ENCODE measurements around the gene DDX59. TPM values are rescaled to one million over a fixed set of nuclear protein-coding genes. Genes with fewer than 3 reads are reported as not detected.
A peak's percentile ranks its signal among the peaks of the same experiment; 100 is the strongest.

DDX59 gene
- total and polyA plus RNA-seq, 10 of the 15 experiments (the other 5 are each of a cell fraction or from before 2014, with no cell fraction given) = 17.3 to 42.1 (median 23.6) TPM

- TF ChIP-seq, protein P1, sequence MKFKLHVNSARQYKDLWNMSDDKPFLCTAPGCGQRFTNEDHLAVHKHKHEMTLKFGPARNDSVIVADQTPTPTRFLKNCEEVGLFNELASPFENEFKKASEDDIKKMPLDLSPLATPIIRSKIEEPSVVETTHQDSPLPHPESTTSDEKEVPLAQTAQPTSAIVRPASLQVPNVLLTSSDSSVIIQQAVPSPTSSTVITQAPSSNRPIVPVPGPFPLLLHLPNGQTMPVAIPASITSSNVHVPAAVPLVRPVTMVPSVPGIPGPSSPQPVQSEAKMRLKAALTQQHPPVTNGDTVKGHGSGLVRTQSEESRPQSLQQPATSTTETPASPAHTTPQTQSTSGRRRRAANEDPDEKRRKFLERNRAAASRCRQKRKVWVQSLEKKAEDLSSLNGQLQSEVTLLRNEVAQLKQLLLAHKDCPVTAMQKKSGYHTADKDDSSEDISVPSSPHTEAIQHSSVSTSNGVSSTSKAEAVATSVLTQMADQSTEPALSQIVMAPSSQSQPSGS (IDR thresholded peaks at IDR 0.05; ENCODE audit: low read length) = peak; percentile 87
- TF ChIP-seq, protein P2, sequence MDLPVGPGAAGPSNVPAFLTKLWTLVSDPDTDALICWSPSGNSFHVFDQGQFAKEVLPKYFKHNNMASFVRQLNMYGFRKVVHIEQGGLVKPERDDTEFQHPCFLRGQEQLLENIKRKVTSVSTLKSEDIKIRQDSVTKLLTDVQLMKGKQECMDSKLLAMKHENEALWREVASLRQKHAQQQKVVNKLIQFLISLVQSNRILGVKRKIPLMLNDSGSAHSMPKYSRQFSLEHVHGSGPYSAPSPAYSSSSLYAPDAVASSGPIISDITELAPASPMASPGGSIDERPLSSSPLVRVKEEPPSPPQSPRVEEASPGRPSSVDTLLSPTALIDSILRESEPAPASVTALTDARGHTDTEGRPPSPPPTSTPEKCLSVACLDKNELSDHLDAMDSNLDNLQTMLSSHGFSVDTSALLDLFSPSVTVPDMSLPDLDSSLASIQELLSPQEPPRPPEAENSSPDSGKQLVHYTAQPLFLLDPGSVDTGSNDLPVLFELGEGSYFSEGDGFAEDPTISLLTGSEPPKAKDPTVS (IDR thresholded peaks at IDR 0.05; ENCODE audit: low read depth, low read length) = no peak
- TF ChIP-seq NFYA (IDR thresholded peaks at IDR 0.05; ENCODE audit: borderline replicate concordance, low read depth, low read length) = no peak
These were observed 41.4 kb downstream of the DDX59 start (continued) for GRCh38 chr1:200628223-200628881.

DNA sequence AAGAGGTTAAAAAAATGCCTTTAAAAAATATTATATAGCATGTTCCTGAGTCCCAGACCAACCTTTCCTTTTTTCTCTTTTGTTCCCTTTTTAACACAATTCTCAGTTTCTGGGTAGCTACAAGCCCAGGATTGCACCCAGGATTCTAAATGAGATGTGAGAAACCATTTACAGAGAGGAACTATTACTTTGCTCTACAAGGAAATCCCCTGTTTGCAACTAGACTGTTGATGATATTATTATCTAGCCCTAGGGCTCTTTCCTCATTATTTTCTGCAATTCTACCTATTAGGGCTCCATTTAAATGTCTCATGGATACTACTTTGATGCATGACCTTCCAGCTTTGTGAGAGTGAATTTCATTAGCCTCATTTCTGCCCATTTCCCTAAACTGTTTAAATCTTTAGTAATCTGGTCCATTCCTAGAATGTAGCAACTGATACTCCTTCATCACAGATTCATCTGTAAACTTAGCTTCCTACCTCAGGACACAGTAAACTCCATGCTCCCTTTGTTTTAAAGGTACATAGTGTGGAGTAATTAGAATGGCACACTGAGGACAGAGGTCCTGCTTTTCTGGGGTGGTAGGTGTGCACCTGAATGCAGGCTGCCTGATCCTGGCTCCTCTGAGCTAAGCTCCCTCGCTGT lies 42.0 kb downstream of the DDX59 start:
- ATAC-seq = peak; percentile 66
- WGBS (ENCODE audit: insufficient coverage, insufficient replicate concordance, low lambda C conversion rate, missing lambda C conversion rate) = 0% methylated on average over 1 of the region's 1 CpG
- no peaks in the 10 kb centered on the region for H3K79me2 ChIP-seq (ENCODE audit: control insufficient read depth, insufficient read depth, low read length)
- peak overlapping the region; percentile 44 for H3K9ac ChIP-seq (ENCODE audit: control insufficient read depth, insufficient read depth, low read length)
- in situ Hi-C loops (cut with MboI) (no loop called here), intact Hi-C loops (cut with micrococcal nuclease; ENCODE audit: unreplicated experiment) (loop anchor here (1.0 to 5.0 kb wide), 4 partner anchors 27 to 345 kb away; no protein-coding TSS in a partner anchor)
- RAD21 ChIA-PET (ENCODE audit: unreplicated experiment) = interaction anchor here (0.6 to 10.2 kb wide), 31 partner anchors 13 to 390 kb away, joined by 3 to 175 read pairs (median 4); partner anchors contain the start of genes CAMSAP2 and DDX59
- H3K4me1 ChIP-seq (ENCODE audit: control insufficient read depth, insufficient read depth, low read length) = peaks cover 37% of the 10 kb centered on the region
- peak overlapping the region; percentile 61 for H3K4me3 ChIP-seq
- peak overlapping the region; percentile 96 for H3K27ac ChIP-seq (ENCODE audit: control insufficient read depth, insufficient read depth)
- peak; percentile 38 for FAIRE-seq
- no peaks in the 10 kb centered on the region for H3K27me3 ChIP-seq (replicated peaks in 1 of 2; ENCODE audit: control insufficient read depth in 2 of 2, insufficient read depth in 2 of 2, low read length in 1 of 2)
- no peaks in the 10 kb centered on the region for H3K36me3 ChIP-seq (ENCODE audit: control insufficient read depth in 2 of 2, insufficient read depth in 2 of 2, low read length in 1 of 2)
- CTCF ChIA-PET = interaction anchor here (0.5 to 9.8 kb wide), 24 partner anchors 9 to 345 kb away, joined by 3 to 280 read pairs (median 4); partner anchors contain the start of genes CAMSAP2 and DDX59
- TSS peak; percentile 95 for BruUV-seq (replicated peaks)
- SMC1A ChIA-PET (ENCODE audit: uncharacterized antibody, unreplicated experiment) = interaction anchor here (0.6 to 3.3 kb wide), 35 partner anchors 8 to 894 kb away, joined by 3 to 46 read pairs (median 4); partner anchors contain the start of gene DDX59
- H4K20me1 ChIP-seq (ENCODE audit: control insufficient read depth, insufficient read depth) = no peaks in the 10 kb centered on the region
- peak; percentile 31 for DNase-seq (ENCODE audit: low read depth, low spot score)
- POLR2A ChIA-PET = interaction anchor here (0.5 to 3.8 kb wide), 16 partner anchors 10 to 393 kb away, joined by 3 to 38 read pairs (median 4); partner anchors contain the start of genes CAMSAP2 and DDX59
- peak overlapping the region; percentile 80 for H3K4me2 ChIP-seq (ENCODE audit: control insufficient read depth, insufficient read depth)
- no peak overlapping the region for H2AFZ ChIP-seq (ENCODE audit: control insufficient read depth, low read depth, low read length)
- no peaks in the 10 kb centered on the region for H3K9me3 ChIP-seq (replicated peaks; ENCODE audit: control insufficient read depth, insufficient read depth, low read length)
- TF ChIP-seq BHLHE40 (IDR thresholded peaks at IDR 0.05; ENCODE audit: borderline replicate concordance in 1 of 2, low read depth in 2 of 2, low read length in 1 of 2) = 0 out of 4 replicates have a peak, but pooled peaks of 1 of the 2 experiments have one; percentile 4
- TF ChIP-seq RUNX3 (IDR thresholded peaks at IDR 0.05; ENCODE audit: low read length) = no peak; the same call in 1 of the 2 replicates
- peak; percentile 58; the same call in 1 of the 2 replicates for TF ChIP-seq SPI1 (IDR thresholded peaks at IDR 0.05; ENCODE audit: borderline replicate concordance, insufficient read depth, low read depth, low read length)
- peak; percentile 7 to 59; a peak in 2 of 4 replicates for TF ChIP-seq IKZF2 (IDR thresholded peaks at IDR 0.05)
- peak; percentile 97 for TF ChIP-seq SMARCA5 (IDR thresholded peaks at IDR 0.05)
- peak; percentile 57; the same call in 1 of the 2 replicates for TF ChIP-seq RELB (IDR thresholded peaks at IDR 0.05; ENCODE audit: low read depth)
- 0 out of 2 replicates have a peak, but pooled peaks have one; percentile 15 for TF ChIP-seq NKRF (conservative IDR thresholded peaks at IDR 0.05)

Measured in GM12878 (cell line).